Activated T-helper 17 cell treated with anti-CD3 and anti-CD28 coated beads, Interleukin-2, amount 50 U/mL, for 72 hours (primary cell): Measurements from ENCODE around the gene ADGRG2. TPM values are rescaled to one million over a fixed set of nuclear protein-coding genes. Genes with fewer than 3 reads are reported as not detected.
"Not testable (repeated sequence)": the region's sequence is repeated elsewhere in the genome, so short reads cannot be mapped to it uniquely, and the experiment has no call there.

ENCODE experiments used
- ATAC-seq: fragments of 150-1000 bp; cut with Tn5 transposase; replicated peaks from 2 replicates; pipeline ENCODE4 v1.10.0; 2021; ENCODE audit warnings: mild to moderate bottlenecking, moderate library complexity
- H3K27ac Mint-ChIP-seq: one replicate; pipeline ENCODE4 v1.8.0; 2022; ENCODE audit warnings: mixed read lengths
- H3K27me3 Mint-ChIP-seq: one replicate; pipeline ENCODE4 v1.8.0; 2022; ENCODE audit warnings: mixed read lengths
- H3K36me3 Mint-ChIP-seq: one replicate; pipeline ENCODE4 v1.8.0; 2022; ENCODE audit warnings: low read depth, mild to moderate bottlenecking, mixed read lengths
- H3K4me1 Mint-ChIP-seq: one replicate; pipeline ENCODE4 v1.8.0; 2022; ENCODE audit warnings: mixed read lengths
- H3K4me3 Mint-ChIP-seq: one replicate; pipeline ENCODE4 v1.8.0; 2022; ENCODE audit warnings: mild to moderate bottlenecking, mixed read lengths
- H3K9me3 Mint-ChIP-seq: one replicate; pipeline ENCODE4 v1.8.0; 2022; ENCODE audit warnings: mixed read lengths
- total RNA-seq, 2 donors: library from RNA; stranded (reverse); gene quantifications; one replicate each; pipeline ENCODE4 v1.2.3, GENCODE V29; 2022

Gene ADGRG2
- total RNA-seq, 2 donors from 2014 or later: not detected

- no peak for ATAC-seq
- H3K4me3 Mint-ChIP-seq: no peak overlapping the region
- H3K27ac Mint-ChIP-seq: no peak overlapping the region
- no peaks in the 10 kb centered on the region for H3K27me3 Mint-ChIP-seq
- no peaks in the 10 kb centered on the region for H3K4me1 Mint-ChIP-seq
- no peaks in the 10 kb centered on the region for H3K9me3 Mint-ChIP-seq
- H3K36me3 Mint-ChIP-seq: no peaks in the 10 kb centered on the region
Observed at GRCh38 chrX:19059067-19059466, 63.2 kb downstream of the ADGRG2 start.

- Mint-ChIP-seq H3K27me3 (no peaks in the 10 kb centered on the region), H3K9me3 (no peaks in the 10 kb centered on the region), H3K36me3 (no peaks in the 10 kb centered on the region), H3K4me1 (no peaks in the 10 kb centered on the region), H3K27ac (no peak overlapping the region), H3K4me3 (no peak overlapping the region)
- no peak for ATAC-seq
Observed at GRCh38 chrX:19057856-19058255, 64.4 kb downstream of the ADGRG2 start.

- Mint-ChIP-seq H3K4me3 (no peak overlapping the region), H3K4me1 (no peaks in the 10 kb centered on the region), H3K27ac (no peak overlapping the region), H3K9me3 (no peaks in the 10 kb centered on the region), H3K36me3 (no peaks in the 10 kb centered on the region), H3K27me3 (no peaks in the 10 kb centered on the region)
- no peak for ATAC-seq
Observed at GRCh38 chrX:19049110-19049509, 73.2 kb downstream of the ADGRG2 start.

- H3K27ac Mint-ChIP-seq: no peak overlapping the region
- H3K36me3 Mint-ChIP-seq: no peaks in the 10 kb centered on the region
- no peak overlapping the region for H3K4me3 Mint-ChIP-seq
- no peaks in the 10 kb centered on the region for H3K9me3 Mint-ChIP-seq
- H3K27me3 Mint-ChIP-seq: no peaks in the 10 kb centered on the region
- ATAC-seq: no peak
- no peaks in the 10 kb centered on the region for H3K4me1 Mint-ChIP-seq
Observed at GRCh38 chrX:19046343-19047215, 75.7 kb downstream of the ADGRG2 start.

GRCh38 chrX:19040373-19040772, 81.9 kb downstream of the ADGRG2 start:
- H3K4me1 Mint-ChIP-seq: no peaks in the 10 kb centered on the region
- H3K27me3 Mint-ChIP-seq: no peaks in the 10 kb centered on the region
- H3K4me3 Mint-ChIP-seq: no peak overlapping the region
- H3K27ac Mint-ChIP-seq: no peak overlapping the region
- no peaks in the 10 kb centered on the region for H3K9me3 Mint-ChIP-seq
- no peak for ATAC-seq
- H3K36me3 Mint-ChIP-seq: no peaks in the 10 kb centered on the region

GRCh38 chrX:19034025-19034424, 88.2 kb downstream of the ADGRG2 start:
- H3K4me1 Mint-ChIP-seq: no peaks in the 10 kb centered on the region
- no peak overlapping the region for H3K27ac Mint-ChIP-seq
- H3K9me3 Mint-ChIP-seq: no peaks in the 10 kb centered on the region
- no peak overlapping the region for H3K4me3 Mint-ChIP-seq
- no peaks in the 10 kb centered on the region for H3K36me3 Mint-ChIP-seq
- no peak for ATAC-seq
- H3K27me3 Mint-ChIP-seq: no peaks in the 10 kb centered on the region

- H3K27ac Mint-ChIP-seq: no peak overlapping the region
- no peak for ATAC-seq
- H3K4me1 Mint-ChIP-seq: no peaks in the 10 kb centered on the region
- no peaks in the 10 kb centered on the region for H3K27me3 Mint-ChIP-seq
- H3K9me3 Mint-ChIP-seq: no peaks in the 10 kb centered on the region
- H3K36me3 Mint-ChIP-seq: no peaks in the 10 kb centered on the region
- H3K4me3 Mint-ChIP-seq: no peak overlapping the region
Observed at GRCh38 chrX:19030805-19031204, 91.5 kb downstream of the ADGRG2 start.

GRCh38 chrX:19028560-19028959, 93.7 kb downstream of the ADGRG2 start:
- no peaks in the 10 kb centered on the region for H3K27me3 Mint-ChIP-seq
- no peaks in the 10 kb centered on the region for H3K9me3 Mint-ChIP-seq
- no peak for ATAC-seq
- H3K4me1 Mint-ChIP-seq: no peaks in the 10 kb centered on the region
- H3K27ac Mint-ChIP-seq: no peak overlapping the region
- no peak overlapping the region for H3K4me3 Mint-ChIP-seq
- no peaks in the 10 kb centered on the region for H3K36me3 Mint-ChIP-seq

- H3K4me3 Mint-ChIP-seq: no peak overlapping the region
- H3K36me3 Mint-ChIP-seq: no peaks in the 10 kb centered on the region
- no peak overlapping the region for H3K27ac Mint-ChIP-seq
- no peaks in the 10 kb centered on the region for H3K27me3 Mint-ChIP-seq
- no peaks in the 10 kb centered on the region for H3K9me3 Mint-ChIP-seq
- H3K4me1 Mint-ChIP-seq: no peaks in the 10 kb centered on the region
- no peak for ATAC-seq
Observed at GRCh38 chrX:19024366-19024765, 97.9 kb downstream of the ADGRG2 start.

GRCh38 chrX:19019996-19020395, 102.3 kb downstream of the ADGRG2 start:
- no peak overlapping the region for H3K27ac Mint-ChIP-seq
- H3K36me3 Mint-ChIP-seq: no peaks in the 10 kb centered on the region
- H3K27me3 Mint-ChIP-seq: no peaks in the 10 kb centered on the region
- H3K4me3 Mint-ChIP-seq: no peak overlapping the region
- ATAC-seq: no peak
- H3K9me3 Mint-ChIP-seq: no peaks in the 10 kb centered on the region
- H3K4me1 Mint-ChIP-seq: no peaks in the 10 kb centered on the region

GRCh38 chrX:19017271-19017670, 105.0 kb downstream of the ADGRG2 start:
- no peak for ATAC-seq
- Mint-ChIP-seq H3K36me3 (no peaks in the 10 kb centered on the region), H3K4me3 (no peak overlapping the region), H3K27me3 (no peaks in the 10 kb centered on the region), H3K4me1 (no peaks in the 10 kb centered on the region), H3K27ac (no peak overlapping the region), H3K9me3 (no peaks in the 10 kb centered on the region)

- H3K9me3 Mint-ChIP-seq, H3K27ac Mint-ChIP-seq, H3K27me3 Mint-ChIP-seq, ATAC-seq, H3K4me1 Mint-ChIP-seq, H3K36me3 Mint-ChIP-seq, H3K4me3 Mint-ChIP-seq: not testable (repeated sequence)
Observed at GRCh38 chrX:19016614-19017013, 105.7 kb downstream of the ADGRG2 start.

GRCh38 chrX:19007868-19008267, 114.4 kb downstream of the ADGRG2 start:
- no peak for ATAC-seq
- Mint-ChIP-seq H3K9me3 (no peaks in the 10 kb centered on the region), H3K27ac (no peak overlapping the region), H3K4me3 (no peak overlapping the region), H3K4me1 (no peaks in the 10 kb centered on the region), H3K36me3 (no peaks in the 10 kb centered on the region), H3K27me3 (no peaks in the 10 kb centered on the region)

GRCh38 chrX:19007011-19007410, 115.3 kb downstream of the ADGRG2 start:
- Mint-ChIP-seq H3K36me3 (no peaks in the 10 kb centered on the region), H3K4me3 (no peak overlapping the region)

GRCh38 chrX:19005909-19006308, 116.4 kb downstream of the ADGRG2 start:
- ATAC-seq: no peak
- no peaks in the 10 kb centered on the region for H3K4me1 Mint-ChIP-seq
- H3K27ac Mint-ChIP-seq: no peak overlapping the region
- H3K4me3 Mint-ChIP-seq: no peak overlapping the region
- no peaks in the 10 kb centered on the region for H3K27me3 Mint-ChIP-seq
- H3K36me3 Mint-ChIP-seq: no peaks in the 10 kb centered on the region
- no peaks in the 10 kb centered on the region for H3K9me3 Mint-ChIP-seq

More at GRCh38 chrX:19007011-19007410, 115.3 kb downstream of the ADGRG2 start:
- Mint-ChIP-seq H3K27me3 (no peaks in the 10 kb centered on the region), H3K4me1 (no peaks in the 10 kb centered on the region), H3K9me3 (no peaks in the 10 kb centered on the region), H3K27ac (no peak overlapping the region)
- ATAC-seq: no peak
